KMS-11 (cell line): ENCODE measurements around the gene EID2B.

Experiments
- H2AFZ ChIP-seq: fragments of 200-600 bp; sonication (generic); 2 replicates; pipeline ENCODE4 v1.6.1; 2016; ENCODE audit warnings: antibody characterized with exemption, mixed run types, low read depth
- H3K27ac ChIP-seq: fragments of 200-600 bp; sonication (generic); 2 replicates; pipeline ENCODE4 v1.6.1; 2016; ENCODE audit warnings: mild to moderate bottlenecking, mixed run types
- H3K27me3 ChIP-seq: fragments of 200-600 bp; sonication (generic); 2 replicates; pipeline ENCODE4 v1.6.1; 2017; ENCODE audit warnings: mild to moderate bottlenecking, low read depth, mixed run types, moderate library complexity; ENCODE audit not compliant: insufficient read depth
- H3K36me3 ChIP-seq: fragments of 200-600 bp; sonication (generic); 2 replicates; pipeline ENCODE4 v1.6.1; 2017; ENCODE audit warnings: mild to moderate bottlenecking, mixed run types; ENCODE audit not compliant: insufficient read depth
- H3K4me1 ChIP-seq: fragments of 200-600 bp; sonication (generic); 2 replicates; pipeline ENCODE4 v1.6.1; 2016; ENCODE audit warnings: mild to moderate bottlenecking, low read depth, mixed run types; ENCODE audit not compliant: poor library complexity, severe bottlenecking
- H3K4me2 ChIP-seq: fragments of 200-600 bp; sonication (generic); 2 replicates; pipeline ENCODE4 v1.7.0; 2016; ENCODE audit warnings: mild to moderate bottlenecking, mixed run types
- H3K4me3 ChIP-seq: fragments of 200-600 bp; sonication (generic); IDR thresholded peaks from 2 replicates; pipeline ENCODE4 v1.6.1; 2017; ENCODE audit warnings: low read depth, low read length, mixed read lengths; ENCODE audit not compliant: insufficient read depth
- H3K79me2 ChIP-seq: fragments of 200-600 bp; sonication (generic); 2 replicates; pipeline ENCODE4 v1.6.1; 2016; ENCODE audit warnings: low read depth, mixed run types; ENCODE audit not compliant: insufficient read depth
- H3K9ac ChIP-seq: fragments of 200-600 bp; sonication (generic); 2 replicates; pipeline ENCODE4 v1.6.1; 2016; ENCODE audit warnings: mild to moderate bottlenecking, mixed run types
- H4K20me1 ChIP-seq: fragments of 200-600 bp; sonication (generic); 2 replicates; pipeline ENCODE4 v1.6.1; 2016; ENCODE audit warnings: mild to moderate bottlenecking, mixed run types; ENCODE audit not compliant: insufficient read depth
- TF ChIP-seq, protein P1 (sequence below): fragments of 200-600 bp; sonication (generic); conservative IDR thresholded peaks from 2 replicates; pipeline ENCODE4 v1.6.1; 2017; ENCODE audit warnings: low read depth, mild to moderate bottlenecking, antibody characterized with exemption, low read length, moderate library complexity, mixed read lengths

Gene EID2B

GRCh38 chr19:39554701-39555311, 22.2 kb upstream of the EID2B start:
- Histone ChIP-seq H3K27me3 (no peaks in the 10 kb centered on the region), H3K27ac (no peak overlapping the region), H3K36me3 (no peaks in the 10 kb centered on the region), H3K79me2 (no peaks in the 10 kb centered on the region), H3K4me2 (no peak overlapping the region), H2AFZ (no peak overlapping the region), H3K4me3 (no peak overlapping the region), H4K20me1 (no peaks in the 10 kb centered on the region), H3K9ac (no peak overlapping the region), H3K4me1 (peaks cover 35% of the 10 kb centered on the region)
- TF ChIP-seq, protein P1, sequence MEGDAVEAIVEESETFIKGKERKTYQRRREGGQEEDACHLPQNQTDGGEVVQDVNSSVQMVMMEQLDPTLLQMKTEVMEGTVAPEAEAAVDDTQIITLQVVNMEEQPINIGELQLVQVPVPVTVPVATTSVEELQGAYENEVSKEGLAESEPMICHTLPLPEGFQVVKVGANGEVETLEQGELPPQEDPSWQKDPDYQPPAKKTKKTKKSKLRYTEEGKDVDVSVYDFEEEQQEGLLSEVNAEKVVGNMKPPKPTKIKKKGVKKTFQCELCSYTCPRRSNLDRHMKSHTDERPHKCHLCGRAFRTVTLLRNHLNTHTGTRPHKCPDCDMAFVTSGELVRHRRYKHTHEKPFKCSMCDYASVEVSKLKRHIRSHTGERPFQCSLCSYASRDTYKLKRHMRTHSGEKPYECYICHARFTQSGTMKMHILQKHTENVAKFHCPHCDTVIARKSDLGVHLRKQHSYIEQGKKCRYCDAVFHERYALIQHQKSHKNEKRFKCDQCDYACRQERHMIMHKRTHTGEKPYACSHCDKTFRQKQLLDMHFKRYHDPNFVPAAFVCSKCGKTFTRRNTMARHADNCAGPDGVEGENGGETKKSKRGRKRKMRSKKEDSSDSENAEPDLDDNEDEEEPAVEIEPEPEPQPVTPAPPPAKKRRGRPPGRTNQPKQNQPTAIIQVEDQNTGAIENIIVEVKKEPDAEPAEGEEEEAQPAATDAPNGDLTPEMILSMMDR: no peak

GRCh38 chr19:39553082-39553652, 20.5 kb upstream of the EID2B start:
- TF ChIP-seq, protein P1: no peak
- H3K27me3 ChIP-seq: no peaks in the 10 kb centered on the region

DNA sequence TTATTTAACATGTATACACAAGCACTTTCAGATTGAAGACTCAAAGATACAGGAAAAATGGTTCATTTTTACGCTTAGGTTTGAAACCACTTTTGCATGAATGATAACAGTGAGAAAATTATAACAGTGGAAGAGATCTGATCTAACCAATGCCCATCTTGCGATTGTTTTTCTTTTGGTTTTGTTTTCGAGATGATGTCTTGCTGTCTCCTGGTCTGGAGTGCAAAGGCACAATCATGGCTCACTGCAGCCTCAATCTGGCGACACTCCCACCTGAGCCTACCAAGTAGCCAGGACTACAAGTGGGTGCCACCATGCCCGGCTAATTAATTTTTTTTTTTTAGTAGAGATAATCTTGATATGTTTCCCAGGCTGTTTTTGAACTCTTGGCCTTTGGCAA, 17.5 kb upstream of the EID2B start:
- TF ChIP-seq, protein P1: no peak

More at GRCh38 chr19:39553082-39553652, 20.5 kb upstream of the EID2B start:
- H3K9ac ChIP-seq: no peak overlapping the region
- H3K27ac ChIP-seq: no peak overlapping the region
- no peaks in the 10 kb centered on the region for H3K79me2 ChIP-seq
- H3K4me2 ChIP-seq: no peak overlapping the region
- no peak overlapping the region for H3K4me3 ChIP-seq
- H4K20me1 ChIP-seq: no peaks in the 10 kb centered on the region
- H2AFZ ChIP-seq: no peak overlapping the region
- peaks cover 27% of the 10 kb centered on the region for H3K4me1 ChIP-seq
- no peaks in the 10 kb centered on the region for H3K36me3 ChIP-seq

DNA sequence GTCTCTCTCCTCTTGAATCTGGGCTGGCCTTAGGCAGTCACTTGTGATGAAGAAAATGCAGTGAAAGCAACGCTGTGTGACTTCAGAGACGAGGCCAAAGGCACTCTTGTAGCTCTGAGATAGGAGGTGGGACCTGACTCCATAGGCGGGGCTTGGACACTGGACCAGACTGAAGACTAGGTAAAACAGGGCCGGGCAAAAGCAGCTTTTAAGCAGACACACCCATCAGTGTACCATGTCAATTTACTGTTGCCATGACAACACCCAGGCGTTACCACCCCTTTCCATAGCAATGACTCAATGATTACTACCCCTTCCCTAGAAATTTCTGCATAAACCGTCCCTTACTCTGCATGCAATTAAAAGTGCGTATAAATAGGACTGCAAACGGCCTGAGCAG, 13.9 kb upstream of the EID2B start:
- peaks cover 1% of the 10 kb centered on the region for H3K4me1 ChIP-seq
- TF ChIP-seq, protein P1: no peak

More for the DNA sequence above, 17.5 kb upstream of the EID2B start:
- Histone ChIP-seq H3K79me2 (no peaks in the 10 kb centered on the region), H3K36me3 (no peaks in the 10 kb centered on the region), H3K4me1 (peaks cover 16% of the 10 kb centered on the region), H3K27ac (no peak overlapping the region), H3K4me3 (no peak overlapping the region), H3K4me2 (0 out of 2 replicates have a peak overlapping the region, but pooled peaks have one; percentile 38), H3K27me3 (no peaks in the 10 kb centered on the region), H3K9ac (no peak overlapping the region), H4K20me1 (no peaks in the 10 kb centered on the region), H2AFZ (no peak overlapping the region)

More for the DNA sequence above, 13.9 kb upstream of the EID2B start:
- Histone ChIP-seq H4K20me1 (no peaks in the 10 kb centered on the region), H3K27ac (no peak overlapping the region), H3K36me3 (no peaks in the 10 kb centered on the region), H3K4me3 (no peak overlapping the region), H3K9ac (no peak overlapping the region), H3K27me3 (no peaks in the 10 kb centered on the region), H3K4me2 (no peak overlapping the region), H2AFZ (no peak overlapping the region), H3K79me2 (no peaks in the 10 kb centered on the region)
